ENCODE results near the gene ATP6V0D1.

Gene ATP6V0D1

DNA sequence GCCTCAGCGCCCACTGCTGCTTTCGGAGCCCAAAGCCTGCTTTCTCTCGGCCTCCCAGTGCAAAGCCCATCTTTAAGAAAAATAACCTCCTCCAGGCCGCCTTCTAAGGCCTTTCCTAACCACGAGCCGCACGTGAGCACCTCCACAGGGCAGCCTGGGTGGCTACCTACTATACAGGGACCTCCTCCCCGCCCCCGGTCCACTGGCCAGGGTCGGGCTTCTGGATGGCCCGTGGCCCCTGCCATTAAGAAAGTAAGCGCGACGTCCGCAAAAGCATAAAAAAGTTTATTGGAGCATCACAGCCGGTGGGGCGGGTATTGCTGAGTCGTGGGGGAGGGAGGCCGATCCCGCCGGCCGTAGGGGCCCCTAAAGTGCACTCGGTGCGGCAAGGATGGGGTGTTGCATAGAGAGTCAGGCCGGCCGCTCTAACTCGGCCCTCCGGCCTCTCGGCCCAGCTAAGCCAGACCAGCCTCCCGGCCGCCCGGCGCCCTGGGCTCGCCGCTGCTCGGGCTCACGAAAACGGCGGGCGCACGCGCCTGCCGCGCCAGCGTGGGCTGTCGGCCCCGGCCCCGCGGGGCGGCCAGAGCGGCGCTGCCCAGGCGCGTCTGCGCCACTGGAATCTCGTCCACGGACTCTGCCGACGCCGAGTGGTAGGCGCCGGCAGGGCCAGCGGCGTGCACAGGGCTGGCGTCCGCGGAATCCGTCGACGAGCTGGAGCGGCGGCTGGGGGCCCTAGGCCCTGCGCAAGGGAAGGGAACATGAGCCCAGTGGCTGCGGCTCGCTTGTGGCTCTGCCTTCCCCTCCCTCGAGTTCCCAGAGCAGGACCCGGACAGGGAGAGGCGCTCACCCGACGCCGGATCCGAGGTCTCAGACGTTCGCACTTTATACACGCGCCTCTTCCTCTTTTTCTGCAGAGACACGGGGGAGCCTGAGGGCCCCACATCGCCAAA lies 86.5 kb downstream of the ATP6V0D1 start:
- DNase-seq (ENCODE audit: low read depth in 4 of 4, low spot score in 1 of 4), result no peak

DNA sequence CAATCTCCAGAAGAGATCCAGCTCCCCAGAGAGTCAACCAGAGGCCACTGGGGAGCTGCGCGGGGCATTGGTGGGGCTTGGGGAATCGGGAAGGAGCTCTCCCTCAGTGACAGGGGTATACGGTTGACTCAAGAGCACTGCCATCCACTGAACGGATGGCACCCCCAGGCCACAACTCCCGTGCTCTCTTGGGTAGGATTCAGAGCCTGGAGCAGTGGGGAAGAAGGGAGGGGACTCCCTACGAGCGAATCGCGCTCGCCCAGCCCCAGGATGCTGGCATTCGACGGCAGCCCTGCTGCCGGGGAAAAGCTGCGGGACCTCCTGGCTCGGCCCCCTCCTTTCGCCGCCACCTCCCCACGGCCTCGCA lies 87.2 kb downstream of the ATP6V0D1 start:
- DNase-seq (ENCODE audit: low read depth in 4 of 4, low spot score in 1 of 4), result no peak

DNA sequence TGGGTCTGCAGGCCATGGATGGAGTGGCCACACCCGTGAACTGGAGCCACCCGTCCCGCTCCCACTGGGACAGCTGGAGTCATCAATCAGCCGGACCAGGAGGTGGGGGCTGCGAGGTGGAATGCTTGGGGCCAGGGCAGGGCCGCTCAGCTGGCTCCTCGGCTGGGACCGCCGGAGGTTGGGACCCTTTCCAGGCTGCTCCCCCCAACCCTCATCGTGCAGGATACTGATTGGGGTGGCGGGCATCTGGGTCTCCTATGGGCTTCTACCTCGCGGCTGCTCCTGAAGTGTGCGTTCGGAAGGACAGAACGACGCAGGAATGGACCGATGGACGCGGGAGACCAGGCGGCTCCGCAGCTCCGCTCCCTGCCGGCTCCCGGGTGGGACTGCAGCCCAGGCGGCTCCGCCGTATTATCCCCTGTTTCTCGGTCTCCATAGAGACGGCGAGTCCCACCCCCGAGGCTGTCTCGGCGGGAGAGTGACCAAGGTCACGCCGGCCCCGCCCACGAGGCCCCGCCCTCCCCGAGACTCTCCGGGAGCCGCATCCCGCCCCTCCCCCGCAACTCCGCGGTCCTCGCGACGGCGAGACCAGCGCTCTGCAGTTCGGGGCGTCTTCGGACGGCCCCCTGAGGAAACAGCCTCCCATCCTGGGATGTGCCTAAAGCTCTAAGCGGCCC lies 87.7 kb downstream of the ATP6V0D1 start, which contains the start of gene TPPP3:
TSS of gene TPPP3 (minus strand) at position 388 of the 677 bp plus-strand sequence. CDS start 2,387 bp downstream, outside the sequence.
- DNase-seq (ENCODE audit: low read depth in 4 of 4, low spot score in 1 of 4), result peak in 3 of 4 experiments; percentile 9 to 32 (median 19)

DNA sequence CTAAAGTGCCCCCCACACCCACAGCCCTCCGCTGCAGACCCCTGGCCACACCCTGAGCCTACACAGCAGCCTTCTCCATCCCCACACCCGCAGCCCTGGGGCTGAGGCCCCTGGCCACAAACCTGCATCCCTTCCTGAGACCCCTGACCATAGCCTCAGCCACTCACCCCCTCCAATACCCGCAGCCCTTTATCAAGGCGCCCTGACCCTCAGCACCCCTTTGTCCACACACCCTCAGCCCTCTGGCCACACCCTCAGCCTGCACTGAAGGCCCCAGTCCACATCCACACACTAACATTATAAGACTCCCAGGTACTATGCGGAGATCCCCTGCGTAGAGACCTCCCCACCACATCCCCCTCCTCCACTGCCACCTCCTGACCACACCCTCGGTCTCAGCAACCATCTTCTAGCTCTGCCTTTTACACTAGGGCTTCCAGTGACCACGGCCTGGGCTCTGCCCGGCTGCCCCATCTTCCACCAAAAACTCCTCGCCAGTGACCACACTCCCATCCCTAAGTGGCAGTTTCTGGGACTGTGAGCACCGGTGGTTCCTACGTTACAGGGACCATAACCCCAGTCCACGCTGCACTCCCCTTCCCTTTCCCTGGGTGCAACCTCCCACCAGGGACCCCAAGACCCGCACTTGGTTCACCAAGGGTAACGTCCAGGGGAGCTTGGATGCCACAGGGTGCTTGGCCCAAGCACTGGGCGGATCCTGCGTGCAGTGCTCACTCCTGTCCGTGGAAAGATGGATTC lies 88.5 kb downstream of the ATP6V0D1 start:
- DNase-seq (ENCODE audit: low read depth in 4 of 4, low spot score in 1 of 4), result no peak

DNA sequence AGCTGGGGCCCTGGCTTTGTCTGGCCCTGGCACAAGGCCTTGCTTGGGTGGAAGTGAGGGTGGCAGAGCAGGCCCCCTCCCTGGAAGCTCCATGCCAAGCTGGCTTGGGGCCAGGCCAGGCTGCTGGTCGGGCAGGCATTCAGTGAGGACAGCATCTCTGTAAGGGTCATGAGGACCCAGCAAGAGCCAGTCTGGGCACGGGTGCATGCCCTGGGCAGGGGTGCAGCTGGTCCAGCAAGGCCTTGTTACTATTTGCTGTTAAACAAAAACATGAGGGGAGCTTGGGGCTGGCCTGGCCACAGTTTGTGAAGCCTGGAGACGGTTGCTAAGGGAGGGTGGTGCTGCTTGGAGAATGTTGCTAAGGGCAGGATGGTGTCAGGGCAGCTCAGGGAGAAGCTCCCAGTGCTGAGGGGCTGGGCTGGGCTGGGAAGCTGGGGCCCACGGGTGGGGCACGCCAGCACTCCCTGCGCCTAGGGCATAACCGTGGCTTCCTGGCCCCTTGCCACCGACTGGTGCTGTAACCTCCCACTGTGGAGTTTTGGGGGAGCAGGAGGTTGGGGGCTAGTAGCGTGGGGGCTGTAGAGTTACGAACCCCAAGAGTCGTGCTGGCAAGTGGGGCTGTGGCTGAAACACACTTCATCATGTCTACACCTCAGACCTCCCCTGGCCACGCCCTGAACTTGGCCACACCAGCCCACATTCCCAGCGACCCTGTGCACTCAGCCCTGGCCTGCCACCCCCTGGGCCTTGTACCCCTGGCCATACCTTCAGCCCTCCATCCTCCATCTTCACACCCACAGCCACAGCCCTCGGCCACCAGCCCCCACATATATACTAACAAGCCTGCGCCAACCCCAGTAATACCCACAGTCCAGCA lies 89.3 kb downstream of the ATP6V0D1 start:
- no peak for DNase-seq (ENCODE audit: low read depth in 4 of 4, low spot score in 1 of 4)

DNA sequence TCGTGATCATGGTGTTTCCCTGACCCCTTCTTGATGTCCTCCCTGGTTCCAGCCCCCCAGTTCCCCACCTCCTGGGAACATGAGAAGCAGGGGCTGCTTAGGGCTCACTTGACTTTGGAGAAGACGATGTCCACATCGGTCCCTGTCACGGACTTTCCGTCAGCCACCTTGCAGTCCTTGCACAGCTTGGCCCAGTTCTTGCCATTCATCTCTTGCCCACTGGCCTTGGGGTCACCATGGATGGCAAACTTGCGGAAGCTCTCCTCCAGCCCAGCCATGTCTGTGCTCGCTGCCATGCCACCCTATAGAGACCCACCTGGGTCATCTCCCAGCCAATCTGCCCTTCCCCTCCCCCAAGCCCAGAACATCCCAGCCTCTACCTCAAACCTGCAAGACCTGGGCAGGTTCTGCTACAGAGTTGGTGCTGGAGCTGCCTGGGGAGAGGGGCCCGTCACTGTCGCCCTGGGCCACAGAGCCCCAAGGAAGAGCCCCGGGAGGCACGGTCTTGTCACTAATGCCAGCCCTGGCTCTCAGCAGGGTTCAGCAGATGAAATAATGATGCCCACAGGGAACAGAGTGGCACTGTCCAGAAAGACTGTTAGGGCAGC lies 90.0 kb downstream of the ATP6V0D1 start:
- DNase-seq (ENCODE audit: low read depth in 4 of 4, low spot score in 1 of 4), result no peak

DNA sequence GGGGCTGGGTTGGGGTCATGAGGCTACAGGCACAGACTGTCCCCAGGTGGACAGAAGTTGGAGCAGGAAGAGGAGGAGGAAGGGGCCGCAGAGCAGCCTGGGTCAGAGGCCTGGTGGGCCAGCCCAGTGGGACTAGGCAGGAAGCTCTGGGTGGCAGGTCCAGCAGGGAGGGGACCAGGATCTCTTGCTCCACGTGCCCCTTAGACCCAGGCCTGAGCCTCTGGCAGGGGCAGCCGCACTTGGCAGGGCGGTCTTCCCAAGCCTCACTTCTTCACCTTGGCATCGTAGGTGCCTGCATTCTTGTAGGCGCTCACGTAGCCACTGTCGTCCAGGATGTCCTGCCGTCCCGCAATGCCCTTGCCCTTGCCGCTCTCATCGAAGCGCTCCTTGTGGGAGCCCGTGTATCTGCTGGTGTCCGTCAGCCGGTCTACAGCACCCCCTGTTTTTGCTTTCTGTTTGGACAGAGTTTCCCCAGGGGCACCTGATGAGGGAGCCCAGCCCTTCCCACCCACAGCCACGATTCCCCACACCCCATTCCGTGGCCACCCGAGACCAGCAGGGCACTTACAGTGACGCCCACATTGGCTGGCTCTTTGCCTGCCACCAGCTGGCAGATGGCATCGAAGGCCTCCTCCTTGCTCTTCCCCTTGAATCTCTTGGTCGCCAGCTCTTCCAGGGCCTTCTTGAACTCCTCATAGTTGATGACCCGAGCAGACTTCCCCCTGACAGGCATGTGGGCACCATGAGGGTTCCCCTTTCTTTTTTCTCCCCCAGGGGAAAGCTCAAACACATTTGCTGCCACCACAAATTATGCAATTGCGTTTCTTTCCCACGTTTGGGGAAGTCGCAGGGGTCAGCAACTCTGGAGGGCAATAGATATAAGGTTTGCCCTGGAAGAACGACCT lies 90.8 kb downstream of the ATP6V0D1 start:
- DNase-seq (ENCODE audit: low read depth in 4 of 4, low spot score in 1 of 4), result no peak

DNA sequence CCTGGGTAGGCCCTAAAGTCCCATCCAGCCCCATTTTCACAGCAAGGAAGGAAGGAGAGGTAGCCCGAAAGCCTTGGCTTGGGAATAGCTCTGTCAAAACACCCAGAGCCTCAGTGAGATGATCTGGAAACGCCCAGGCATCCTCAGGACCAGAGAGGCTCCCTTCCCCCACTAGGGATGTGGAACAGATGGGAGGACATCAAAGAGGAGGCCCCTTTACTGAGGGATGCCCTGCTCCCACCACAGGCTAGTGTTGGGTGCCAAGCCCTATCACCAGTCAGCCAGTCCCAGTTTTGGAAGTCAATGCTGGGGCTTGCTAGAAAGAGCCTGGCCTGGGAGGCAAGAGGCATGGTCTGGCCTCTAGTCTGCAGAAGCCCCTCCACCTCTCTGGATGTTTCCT lies 92.4 kb downstream of the ATP6V0D1 start:
- DNase-seq (ENCODE audit: low read depth in 4 of 4, low spot score in 1 of 4), result no peak

DNA sequence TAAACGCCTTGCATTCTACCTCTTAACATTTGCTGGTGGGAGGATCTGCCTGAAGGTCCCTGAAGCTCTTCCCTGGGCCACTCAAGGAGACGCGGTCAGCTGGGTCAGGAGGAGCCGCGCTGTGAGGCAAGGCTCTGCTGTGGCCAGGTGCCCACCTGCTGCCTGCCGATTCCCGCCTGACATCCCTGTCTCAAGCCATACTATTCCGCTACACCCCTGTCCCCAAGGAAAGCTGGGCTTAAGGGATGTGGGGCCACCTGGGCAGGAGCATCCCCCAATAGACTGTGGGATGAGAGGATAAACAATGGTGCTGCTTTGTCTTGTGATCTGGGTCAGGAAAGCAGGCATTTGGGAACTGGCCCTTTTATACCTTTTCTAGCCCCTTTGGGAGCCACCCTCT lies 92.8 kb downstream of the ATP6V0D1 start:
- no peak for DNase-seq (ENCODE audit: low read depth in 4 of 4, low spot score in 1 of 4)

All from stimulated activated CD4-positive, alpha-beta T cell treated with anti-CD3 and anti-CD28 coated beads, Interleukin-1b, Interleukin-23, amount 100 ng/mL, for 24 hours (primary cell).